ENCODE measurements around the gene SLC5A1.

Gene SLC5A1

DNA sequence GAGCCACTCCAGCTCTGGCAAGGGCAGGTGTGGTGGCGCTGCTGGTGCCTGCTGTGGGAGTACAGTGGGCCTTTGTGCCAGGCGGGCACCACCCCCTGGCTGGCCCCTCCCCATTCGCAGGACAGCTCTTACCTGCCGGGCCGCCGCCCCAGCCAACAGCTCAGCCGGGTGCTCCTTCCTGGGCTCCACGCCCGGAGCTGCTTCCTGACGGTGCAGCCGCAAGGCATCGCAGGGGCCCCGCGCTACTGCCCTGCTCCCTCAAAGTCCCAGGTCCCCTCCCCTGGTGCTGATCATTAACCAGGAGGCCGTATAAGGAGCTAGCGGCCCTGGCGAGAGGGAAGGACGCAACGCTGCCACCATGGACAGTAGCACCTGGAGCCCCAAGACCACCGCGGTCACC lies at the start of gene SLC5A1:
Gene SLC5A1, plus strand, starts transcription at position 338 of the 400 bp plus-strand sequence. Its CDS starts 21 bp downstream, at position 359.
- DNase-seq: no peak

- DNase-seq: no peak
Measured at GRCh38 chr22:31995046-31995445, 48.0 kb upstream of the SLC5A1 start.

- DNase-seq: no peak
Measured at GRCh38 chr22:31995807-31996206, 47.3 kb upstream of the SLC5A1 start.

- no peak for DNase-seq
Measured at GRCh38 chr22:31998784-31999385, 44.2 kb upstream of the SLC5A1 start.

DNA sequence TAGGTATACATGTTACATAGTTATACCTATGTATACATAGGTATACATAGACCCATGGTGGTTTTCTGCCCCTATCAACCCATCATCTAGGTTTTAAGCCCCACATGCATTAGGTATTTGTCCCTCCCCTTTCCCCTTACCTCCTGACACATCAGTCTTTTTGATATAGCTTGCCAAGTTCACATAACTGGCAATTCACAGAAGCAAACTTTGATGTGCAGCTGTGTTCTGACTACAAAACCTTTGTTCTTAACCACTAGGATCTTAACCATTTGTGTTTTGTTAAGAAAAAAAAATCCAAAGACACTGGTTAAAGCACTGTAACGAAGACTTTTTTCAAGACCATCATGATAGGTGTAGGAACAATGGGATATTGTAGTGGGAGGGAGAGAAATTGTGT lies 42.9 kb upstream of the SLC5A1 start:
- no peak for DNase-seq

- DNase-seq: no peak
Measured at GRCh38 chr22:32005453-32005852, 37.6 kb upstream of the SLC5A1 start.

- no peak for DNase-seq
Measured at GRCh38 chr22:32013200-32013599, 29.9 kb upstream of the SLC5A1 start.

- DNase-seq: no peak
Measured at GRCh38 chr22:32016081-32016480, 27.0 kb upstream of the SLC5A1 start.

GRCh38 chr22:32018056-32018455 lies 25.0 kb upstream of the SLC5A1 start:
- no peak for DNase-seq

DNA sequence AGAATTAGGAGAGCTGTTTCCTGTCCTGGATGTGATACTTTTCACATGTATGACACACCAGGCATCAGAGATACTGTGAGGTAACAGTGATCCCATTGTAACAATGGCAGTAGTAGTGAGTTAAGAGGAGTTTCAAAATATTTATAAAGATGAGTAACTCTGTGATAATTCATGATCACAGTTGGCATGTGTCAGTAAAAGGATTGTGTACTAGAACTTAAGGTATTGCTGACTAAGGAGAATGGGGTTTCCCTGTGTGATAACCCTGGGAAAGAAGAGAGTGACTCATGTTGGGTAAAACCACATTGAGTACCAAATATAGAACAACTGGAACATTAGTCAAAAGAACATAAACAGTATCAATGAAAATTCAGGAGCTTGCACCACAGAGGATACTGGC lies 22.9 kb upstream of the SLC5A1 start:
- no peak for DNase-seq

- DNase-seq: no peak
Measured at GRCh38 chr22:32021716-32022115, 21.3 kb upstream of the SLC5A1 start.

DNA sequence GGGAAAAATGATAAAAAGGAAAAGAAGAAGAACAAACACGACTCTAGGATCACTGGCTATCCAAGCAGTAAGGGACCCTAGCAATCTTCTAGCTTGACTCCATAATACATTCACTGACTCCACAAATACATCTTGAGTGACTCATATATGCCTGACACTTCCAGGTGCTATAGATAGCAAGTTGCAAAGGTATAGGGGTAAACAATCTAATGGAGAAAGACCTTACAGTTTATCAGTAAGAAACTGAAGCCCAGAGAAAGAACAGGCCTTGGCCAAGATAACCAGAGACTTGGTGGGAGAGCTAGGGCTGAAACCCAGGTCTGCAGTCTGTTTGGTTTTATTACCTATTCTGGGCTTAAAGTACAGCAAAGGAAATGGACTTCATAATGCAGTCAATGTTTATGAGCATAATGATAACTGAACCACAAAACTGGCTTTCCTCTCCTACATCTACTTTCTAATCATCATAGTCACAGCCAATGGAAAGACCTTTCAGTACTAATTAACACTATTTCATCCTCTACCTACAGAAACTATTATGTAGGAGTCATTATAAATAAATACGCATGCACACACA lies 19.7 kb upstream of the SLC5A1 start:
- DNase-seq: no peak

DNA sequence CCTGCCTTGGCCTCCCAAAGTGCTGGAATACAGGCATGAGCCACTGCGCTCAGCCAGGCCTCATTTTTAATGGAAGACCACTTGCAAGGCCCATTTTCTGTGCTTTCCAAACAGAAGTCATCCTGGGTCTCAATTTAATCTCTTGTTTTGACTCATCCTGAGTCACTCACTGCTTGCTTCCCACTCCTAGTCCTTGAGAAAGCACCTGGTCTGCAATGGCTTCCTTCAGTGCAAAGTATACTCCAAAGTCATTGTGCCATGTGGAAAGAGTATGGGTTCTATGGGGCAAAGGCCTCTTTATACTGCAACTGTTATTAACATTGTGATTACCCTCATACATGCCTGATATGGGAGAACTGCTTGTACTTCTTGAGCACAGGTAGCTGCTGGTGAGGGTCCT lies 18.3 kb upstream of the SLC5A1 start:
- no peak for DNase-seq

DNA sequence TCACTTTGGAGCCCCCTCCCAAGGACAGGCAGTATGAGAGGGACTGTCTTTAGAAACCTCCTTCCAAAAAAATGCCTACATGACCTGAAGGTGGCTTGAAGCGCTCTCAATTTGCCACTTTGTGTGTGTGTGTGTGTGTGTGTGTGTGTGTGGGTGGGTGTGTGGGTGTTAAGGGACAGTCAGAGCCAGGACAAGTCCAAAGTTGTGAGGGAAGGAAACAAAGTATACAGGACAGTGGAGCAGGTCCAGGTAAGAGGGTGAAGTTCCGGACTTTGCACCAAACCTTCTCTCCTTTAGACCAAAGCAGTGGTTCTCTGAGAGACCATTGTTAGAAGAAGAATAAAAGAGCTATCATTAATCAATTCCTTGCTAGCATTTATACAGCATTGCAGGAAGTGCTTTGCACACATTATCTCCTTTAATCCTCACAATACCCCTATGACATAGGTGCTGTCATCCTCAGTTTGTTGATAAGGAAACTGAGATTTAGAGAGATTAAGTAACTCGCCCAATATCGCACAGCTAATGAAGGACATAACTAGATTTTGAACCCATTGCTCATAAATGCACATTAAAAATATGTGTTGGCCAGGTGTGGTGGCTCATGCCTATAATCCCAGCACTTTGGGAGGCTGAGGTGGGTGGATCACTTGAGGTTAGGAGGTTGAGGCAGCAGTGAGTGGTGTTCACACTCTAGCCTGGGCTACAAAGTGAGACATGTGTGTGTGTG lies 12.4 kb upstream of the SLC5A1 start:
- no peak for DNase-seq

DNA sequence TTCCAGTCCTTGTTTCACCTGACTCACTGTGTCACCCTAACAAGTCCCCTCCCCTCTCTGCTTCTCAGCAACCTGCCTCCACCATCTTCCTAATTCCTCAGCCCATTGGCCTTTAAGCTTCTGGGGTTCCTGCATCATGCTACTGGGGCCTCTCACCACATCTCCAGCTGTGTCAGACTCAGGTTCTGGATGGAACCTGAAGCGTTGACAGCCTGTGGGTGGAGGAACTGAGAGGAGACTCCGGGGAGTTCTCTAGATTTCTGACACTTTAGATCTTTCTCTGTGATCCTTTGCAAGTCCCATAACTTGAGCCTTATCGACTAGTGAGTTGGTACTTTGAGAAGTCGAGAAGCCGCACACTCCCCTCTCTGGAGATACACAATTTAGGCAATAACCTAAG lies 11.6 kb upstream of the SLC5A1 start:
- no peak for DNase-seq

GRCh38 chr22:32034275-32034674 lies 8.8 kb upstream of the SLC5A1 start:
- DNase-seq: no peak

DNA sequence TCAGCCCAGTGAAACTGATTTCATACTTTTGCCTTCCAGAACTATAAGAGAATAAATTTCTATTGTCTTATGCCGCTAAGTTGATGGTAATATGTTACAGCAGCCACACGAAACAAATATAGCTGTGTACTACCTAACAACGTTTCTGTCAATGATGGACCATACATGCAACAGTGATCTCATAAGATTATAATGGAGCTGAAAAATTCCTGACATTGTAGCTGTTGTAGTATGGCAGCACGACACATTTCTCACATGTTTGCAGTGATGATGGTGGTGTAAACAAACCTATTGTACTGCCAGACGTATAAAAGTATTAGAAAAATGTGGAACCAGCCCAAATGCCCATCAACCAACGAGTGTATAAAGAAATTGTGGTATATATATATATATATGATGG lies 5.8 kb upstream of the SLC5A1 start:
- DNase-seq: no peak

DNA sequence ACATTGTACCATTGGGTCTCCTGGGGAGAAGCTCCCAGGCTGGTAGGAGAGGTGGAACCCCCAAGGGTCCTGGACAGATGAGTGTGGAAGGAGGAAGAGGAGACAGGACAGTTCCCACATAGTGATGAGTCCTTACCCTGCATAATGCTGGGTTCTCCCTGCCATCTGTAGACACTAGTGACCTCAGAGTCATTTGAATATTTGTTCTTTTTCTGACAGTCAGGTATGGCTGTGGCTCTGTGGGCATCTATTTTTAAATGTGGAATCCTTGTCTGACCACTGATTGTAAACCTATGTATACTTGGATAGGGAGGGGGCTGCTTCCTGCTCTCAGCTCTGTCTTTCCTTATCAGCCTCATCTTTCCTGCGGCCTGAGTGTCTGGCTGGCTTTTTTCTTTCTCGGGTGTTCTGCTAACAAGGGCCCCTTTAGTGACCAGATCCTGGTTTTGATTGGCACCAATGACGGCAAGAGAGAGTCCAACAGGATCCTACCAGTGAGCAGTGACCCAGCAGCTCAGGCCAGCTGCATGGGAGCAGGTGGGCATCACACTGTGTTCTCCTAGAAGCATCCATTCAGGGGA lies 2.6 kb upstream of the SLC5A1 start:
- no peak for DNase-seq

DNA sequence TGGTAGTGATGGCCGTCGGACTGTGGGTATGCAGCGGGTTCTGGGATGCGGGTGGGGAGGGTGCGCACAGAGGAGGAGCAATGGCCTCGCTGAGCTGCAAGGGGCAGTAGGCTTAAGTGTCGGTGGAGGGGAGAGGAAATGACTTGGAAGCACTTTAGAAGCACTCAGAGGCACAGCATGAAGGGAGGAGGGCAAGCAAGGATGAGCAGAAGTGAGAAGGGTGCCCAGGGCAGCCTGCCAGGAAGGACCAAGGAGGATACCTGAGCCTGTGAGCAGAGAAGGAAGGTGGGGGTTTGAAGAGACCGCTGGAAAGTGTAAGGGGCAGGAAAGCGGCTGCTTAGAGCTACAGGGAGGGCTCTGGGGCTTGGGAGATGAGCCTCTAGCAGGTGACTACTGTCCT lies 330 bp downstream of the SLC5A1 start:
- no peak for DNase-seq

DNA sequence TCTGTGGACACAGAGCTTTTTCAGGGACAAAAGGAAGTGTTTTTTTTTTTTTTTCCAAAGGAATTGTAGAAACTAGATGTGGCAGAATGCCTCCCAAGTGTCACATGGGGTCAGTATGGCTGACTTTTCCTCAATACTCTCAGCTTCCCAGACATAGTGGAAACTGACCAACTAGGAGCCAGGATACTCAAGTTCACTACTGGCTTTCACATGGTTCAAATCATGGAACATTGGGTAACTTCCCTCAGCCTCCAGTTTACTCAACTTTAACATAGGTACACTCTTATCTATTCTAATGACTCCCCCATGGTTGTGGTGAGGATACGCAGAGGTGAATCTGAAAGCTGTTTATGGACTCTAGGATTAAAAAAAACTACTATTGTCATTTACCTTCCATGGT lies 1.4 kb downstream of the SLC5A1 start:
- DNase-seq: no peak

- no peak for DNase-seq
Measured at GRCh38 chr22:32044913-32045312, 1.9 kb downstream of the SLC5A1 start.

GRCh38 chr22:32048069-32048468 lies 5.0 kb downstream of the SLC5A1 start:
- DNase-seq: no peak

GRCh38 chr22:32050678-32051515 lies 7.8 kb downstream of the SLC5A1 start:
- no peak for DNase-seq

Measured in GDM1 (cell line).